LoVo (cell line): ENCODE measurements around the gene CDK12.
"Not testable (repeated sequence)": the region's sequence is repeated elsewhere in the genome, so short reads cannot be mapped to it uniquely, and the experiment has no call there.

Experiments used
- DNase-seq: peaks from one replicate; pipeline ENCODE4 v3.0.0-alpha.2; 2016; ENCODE audit warnings: low spot score

The CDK12 gene

DNA sequence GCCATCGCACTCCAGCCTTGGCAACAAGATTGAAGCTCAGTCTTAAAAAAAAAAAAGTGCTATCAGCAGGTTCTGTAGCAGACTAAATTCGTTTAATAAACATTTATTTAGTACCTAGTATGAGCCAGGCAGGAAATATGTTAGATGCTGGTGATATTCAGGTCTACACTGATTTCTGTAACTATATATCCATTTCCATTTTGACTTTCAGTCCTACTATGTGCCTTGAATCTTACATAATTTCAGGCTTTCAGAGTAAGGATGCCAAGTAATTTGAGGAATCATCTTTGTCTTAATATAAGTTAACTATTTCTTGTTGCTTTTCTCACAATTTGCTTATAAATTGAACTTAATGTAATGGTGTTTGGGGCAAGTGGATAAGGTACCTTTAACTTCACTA lies 46.2 kb downstream of the CDK12 start:
- no peak for DNase-seq

GRCh38 chr17:39508987-39509386 lies 47.7 kb downstream of the CDK12 start:
- no peak for DNase-seq

DNA sequence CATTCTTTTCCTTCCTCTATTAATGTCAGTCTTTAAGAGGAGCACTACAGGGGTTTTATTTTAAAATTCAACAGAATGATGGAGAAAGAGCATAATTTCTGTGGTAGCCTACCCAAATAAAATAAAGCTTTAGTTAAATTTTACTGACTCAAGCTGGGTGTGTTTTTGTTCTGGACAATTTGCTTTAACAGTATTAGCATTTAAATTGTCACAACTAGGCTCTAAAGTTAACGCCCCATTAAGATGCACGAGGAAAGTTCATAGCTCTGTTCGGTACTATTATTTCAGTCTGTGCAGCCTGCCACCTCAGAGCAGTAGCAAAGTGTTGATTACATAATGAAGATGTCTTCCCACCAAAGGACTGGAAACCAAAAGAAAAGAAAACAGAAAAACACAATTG lies 52.0 kb downstream of the CDK12 start:
- DNase-seq: no peak

DNA sequence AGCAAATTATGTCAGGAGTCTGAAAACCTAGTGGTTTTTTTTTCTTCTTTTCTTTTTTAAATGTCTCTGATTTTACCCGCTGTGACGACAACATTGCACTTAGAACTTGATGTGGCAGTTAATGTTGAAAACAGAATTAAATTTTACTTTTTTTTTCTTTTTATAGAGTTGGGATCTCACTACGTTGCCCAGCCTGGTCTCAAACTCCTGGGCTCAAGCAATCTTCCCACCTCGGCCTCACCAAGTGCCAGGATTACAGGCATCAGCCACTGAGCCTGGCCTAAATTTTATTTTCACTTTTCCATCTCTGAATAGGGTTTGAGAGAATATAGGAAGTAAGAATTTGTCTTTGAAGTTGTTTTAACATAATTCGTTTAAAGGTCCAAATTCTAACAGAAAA lies 52.6 kb downstream of the CDK12 start:
- no peak for DNase-seq

GRCh38 chr17:39517224-39517623 lies 55.9 kb downstream of the CDK12 start:
- no peak for DNase-seq

GRCh38 chr17:39525801-39526506 lies 64.7 kb downstream of the CDK12 start:
- no peak for DNase-seq

DNA sequence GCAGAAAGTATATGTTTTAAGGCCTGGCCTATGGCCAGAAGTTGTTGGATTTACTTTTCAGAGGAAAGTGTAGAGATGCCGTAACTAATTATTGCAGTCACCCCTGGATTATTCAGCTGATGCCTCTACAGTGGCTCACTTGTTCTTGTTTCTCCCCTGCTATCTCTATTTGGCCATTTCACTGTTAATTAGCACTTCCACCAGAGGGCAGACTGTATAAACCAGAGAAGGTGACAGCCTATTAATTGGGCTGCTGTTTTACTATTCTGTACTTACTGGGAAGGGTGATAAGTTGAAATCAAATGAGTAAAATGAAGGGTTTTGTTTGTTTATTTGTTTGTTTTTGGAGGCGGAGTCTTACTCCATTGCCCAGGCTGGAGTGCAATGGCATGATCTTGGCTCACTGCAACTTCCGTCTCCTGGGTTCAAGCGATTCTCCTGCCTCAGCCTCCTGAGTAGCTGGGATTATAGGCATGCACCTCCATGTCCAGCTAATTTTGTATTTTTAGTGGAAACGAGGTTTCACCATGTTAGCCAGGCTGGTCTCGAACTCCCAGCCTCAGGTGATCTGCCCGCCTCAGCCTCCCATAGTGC lies 66.0 kb downstream of the CDK12 start:
- no peak for DNase-seq

DNA sequence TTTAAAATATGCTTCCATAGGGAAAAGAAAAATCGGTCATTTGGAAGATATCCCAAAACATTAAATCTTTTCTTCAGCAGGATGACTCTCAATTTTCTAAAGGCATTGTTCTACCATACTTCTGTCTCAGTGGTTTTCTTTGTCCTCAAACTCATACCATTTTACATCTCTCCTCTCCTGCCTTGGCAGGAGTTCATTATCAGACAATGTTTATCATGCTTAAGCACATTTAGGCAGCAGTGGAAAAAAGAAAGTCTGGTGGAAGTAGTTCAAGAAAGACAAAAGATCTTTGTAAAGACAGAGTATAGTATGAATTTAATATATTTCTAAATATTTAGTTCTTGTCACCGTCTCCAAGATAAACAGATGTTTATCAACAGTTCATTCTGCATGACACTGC lies 68.2 kb downstream of the CDK12 start:
- no peak for DNase-seq

- DNase-seq: no peak
Measured at GRCh38 chr17:39530513-39530912, 69.2 kb downstream of the CDK12 start.

DNA sequence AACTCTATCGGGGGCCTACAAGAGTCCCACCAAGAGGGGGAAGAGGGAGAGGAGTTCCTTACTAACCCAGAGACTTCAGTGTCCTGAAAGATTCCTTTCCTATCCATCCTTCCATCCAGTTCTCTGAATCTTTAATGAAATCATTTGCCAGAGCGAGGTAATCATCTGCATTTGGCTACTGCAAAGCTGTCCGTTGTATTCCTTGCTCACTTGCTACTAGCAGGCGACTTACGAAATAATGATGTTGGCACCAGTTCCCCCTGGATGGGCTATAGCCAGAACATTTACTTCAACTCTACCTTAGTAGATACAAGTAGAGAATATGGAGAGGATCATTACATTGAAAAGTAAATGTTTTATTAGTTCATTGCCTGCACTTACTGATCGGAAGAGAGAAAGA lies 70.0 kb downstream of the CDK12 start:
- DNase-seq: no peak

DNA sequence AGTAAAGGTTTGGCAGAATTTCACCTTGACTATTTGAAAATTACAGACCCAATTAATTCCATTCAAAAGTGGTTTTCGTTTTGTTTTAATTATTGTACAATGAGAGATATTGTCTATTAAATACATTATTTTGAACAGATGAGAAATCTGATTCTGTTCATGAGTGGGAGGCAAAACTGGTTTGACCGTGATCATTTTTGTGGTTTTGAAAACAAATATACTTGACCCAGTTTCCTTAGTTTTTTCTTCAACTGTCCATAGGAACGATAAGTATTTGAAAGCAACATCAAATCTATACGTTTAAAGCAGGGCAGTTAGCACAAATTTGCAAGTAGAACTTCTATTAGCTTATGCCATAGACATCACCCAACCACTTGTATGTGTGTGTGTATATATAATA lies 72.6 kb downstream of the CDK12 start:
- DNase-seq: no peak

DNA sequence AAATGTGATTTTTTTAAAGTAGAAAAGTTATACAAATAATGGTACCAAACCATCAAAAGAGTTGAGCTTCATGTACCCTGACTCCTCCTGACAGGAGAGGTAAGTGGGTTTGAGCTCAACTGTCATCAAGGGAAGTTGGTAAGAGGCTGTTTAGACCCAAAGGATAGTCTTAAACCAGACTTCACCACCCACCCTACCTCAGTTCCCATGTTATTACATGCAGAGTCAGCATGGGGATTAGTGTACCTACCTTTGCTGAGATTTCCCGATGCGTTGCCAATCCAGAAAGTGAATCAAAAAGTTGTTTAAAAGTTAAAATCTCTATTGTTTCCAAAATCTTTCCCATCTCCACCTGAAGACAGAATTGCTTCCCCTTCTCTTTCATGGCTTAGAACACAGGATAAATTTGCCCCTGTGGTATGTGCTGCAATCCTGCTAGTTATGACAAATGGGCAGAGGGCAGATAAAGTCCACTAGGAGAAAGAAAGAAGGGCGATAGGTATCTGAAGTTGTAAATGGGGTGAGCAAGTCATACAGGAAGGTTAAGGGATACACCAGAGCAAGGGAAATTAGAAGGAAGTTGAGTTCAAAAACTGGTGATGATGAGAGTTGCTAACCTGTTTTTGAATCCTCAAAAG lies 73.6 kb downstream of the CDK12 start:
- no peak for DNase-seq

- DNase-seq: no peak
Measured at GRCh38 chr17:39536468-39536867, 75.2 kb downstream of the CDK12 start.

DNA sequence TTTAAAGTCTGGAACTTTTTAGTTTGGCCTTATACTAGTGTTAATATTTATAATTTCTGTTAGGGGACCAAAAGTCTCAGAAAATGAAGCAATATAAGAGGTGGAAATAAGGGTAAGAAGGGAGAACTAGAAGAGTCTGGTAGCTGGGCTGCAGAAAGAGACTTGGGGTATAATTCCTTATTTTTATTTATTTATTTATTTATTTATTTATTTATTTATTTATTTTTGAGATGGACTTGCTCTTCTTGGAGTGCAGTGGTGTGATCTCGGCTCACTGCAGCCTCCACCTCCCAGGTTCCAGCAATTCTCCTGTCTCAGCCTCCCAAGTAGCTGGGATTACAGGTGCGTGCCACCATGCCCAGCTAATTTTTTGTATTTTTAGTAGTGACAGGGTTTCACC lies 76.1 kb downstream of the CDK12 start:
- DNase-seq: not testable (repeated sequence)

- DNase-seq: no peak
Measured at GRCh38 chr17:39538866-39539265, 77.6 kb downstream of the CDK12 start.

- no peak for DNase-seq
Measured at GRCh38 chr17:39540611-39541010, 79.3 kb downstream of the CDK12 start.

- DNase-seq: no peak
Measured at GRCh38 chr17:39541652-39542051, 80.4 kb downstream of the CDK12 start.

DNA sequence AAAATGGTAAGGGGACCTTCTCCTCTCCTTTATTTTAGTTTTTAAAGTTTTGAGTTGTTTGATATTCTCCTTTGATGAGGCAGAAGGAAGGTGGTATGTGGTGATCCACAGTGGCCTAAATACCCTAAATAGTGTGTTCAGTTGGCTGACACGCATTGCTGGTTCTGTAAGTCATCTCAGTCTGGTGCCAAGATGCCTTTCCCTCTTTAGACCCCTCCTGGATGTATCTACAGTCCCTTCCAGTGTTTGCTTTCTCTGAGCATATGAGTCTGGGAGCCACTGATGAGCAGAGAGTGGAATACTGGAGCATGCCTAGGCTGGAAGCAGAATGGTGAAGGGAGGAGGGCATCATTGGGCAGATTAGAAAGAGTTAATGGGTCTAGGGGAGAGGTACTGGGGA lies 81.9 kb downstream of the CDK12 start:
- DNase-seq: no peak

DNA sequence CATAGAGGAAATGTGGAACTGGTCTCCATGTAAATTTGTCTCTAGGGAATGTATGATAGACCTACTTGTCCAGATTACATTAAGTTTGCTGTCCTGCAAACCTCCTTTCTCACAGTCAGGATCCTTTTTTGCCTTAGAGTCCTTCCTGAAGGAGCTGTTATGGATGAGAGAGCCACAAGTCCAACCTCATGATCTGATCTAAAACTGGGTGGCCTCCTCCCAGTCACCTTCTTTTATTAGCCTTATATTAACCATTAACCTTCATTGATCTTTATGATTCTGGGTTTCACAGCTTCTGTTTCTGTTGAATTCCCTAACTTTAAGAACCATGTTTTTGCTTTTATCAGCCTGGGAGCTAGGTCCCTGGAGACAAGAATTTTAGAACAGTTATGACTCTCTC lies 82.4 kb downstream of the CDK12 start:
- no peak for DNase-seq

GRCh38 chr17:39544361-39544760 lies 83.1 kb downstream of the CDK12 start:
- DNase-seq: not testable (repeated sequence)

DNA sequence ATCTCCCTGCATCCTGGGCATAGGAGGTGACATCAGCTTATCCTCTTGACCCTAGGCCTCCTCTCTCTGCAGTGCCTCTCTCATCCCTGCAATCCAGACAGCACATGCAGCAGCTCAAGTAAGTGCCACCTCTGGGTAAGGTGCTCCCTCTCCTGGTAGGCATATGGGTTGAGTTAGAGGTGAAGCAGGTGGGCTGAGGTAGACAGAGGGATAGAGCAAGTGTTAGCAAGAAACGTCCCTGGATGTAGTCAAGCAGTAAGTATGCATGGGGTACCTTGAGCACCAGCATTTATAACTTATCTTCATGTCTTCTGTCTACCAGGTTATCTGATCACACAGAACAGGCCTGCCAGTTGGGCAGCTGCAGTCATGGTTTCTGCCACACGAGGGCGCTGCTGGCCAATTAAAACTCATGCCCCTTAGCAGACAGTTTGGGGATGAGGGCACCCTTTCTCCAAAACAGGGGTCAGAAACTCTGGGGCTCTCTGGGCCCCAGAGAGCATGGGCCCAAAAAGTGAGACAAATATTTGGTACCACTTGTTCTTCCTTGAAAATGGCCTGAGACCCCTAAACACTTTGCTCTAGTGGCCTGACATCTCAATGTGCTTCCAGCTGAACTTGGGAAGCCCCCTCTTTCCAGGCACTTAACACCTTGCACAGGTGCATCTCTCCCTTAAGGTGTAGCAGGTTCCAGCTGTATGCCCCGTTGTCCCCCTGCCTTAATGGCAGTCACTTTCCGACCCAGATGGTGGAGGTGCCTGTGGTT lies 86.6 kb downstream of the CDK12 start:
- DNase-seq: peak; percentile 39

- no peak for DNase-seq
Measured at GRCh38 chr17:39548494-39549225, 87.4 kb downstream of the CDK12 start.
